GM12873 (cell line): Measurements from ENCODE around the gene MEGF9.

Experiments used
- TF ChIP-seq, protein P1 (sequence below): IDR thresholded peaks from 2 replicates; pipeline ENCODE4 v1.5.1; 2012; ENCODE audit warnings: low read depth, mild to moderate bottlenecking, moderate library complexity, low read length, control low read depth; ENCODE audit not compliant: insufficient read depth; ENCODE audit errors: missing control alignments

The MEGF9 gene

DNA sequence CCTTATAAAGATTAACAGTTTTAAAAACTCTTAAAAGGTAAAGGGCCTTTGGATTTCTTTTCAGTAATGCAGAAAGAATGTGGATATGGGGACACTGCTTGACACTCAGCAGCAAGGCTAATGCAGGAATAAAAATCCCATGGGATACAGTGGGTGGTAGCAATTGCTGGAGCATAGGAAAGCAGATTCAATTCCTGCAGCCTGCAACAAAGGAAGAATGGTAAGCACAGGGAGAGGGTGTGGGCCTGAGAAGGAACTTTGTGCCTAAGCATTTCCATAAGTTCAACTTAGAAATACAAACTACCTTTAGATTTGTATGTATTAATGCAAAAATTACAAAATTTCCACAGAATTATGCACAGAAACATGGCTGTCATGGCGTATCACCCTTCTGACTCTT lies 68.5 kb downstream of the MEGF9 start:
- TF ChIP-seq, protein P1, sequence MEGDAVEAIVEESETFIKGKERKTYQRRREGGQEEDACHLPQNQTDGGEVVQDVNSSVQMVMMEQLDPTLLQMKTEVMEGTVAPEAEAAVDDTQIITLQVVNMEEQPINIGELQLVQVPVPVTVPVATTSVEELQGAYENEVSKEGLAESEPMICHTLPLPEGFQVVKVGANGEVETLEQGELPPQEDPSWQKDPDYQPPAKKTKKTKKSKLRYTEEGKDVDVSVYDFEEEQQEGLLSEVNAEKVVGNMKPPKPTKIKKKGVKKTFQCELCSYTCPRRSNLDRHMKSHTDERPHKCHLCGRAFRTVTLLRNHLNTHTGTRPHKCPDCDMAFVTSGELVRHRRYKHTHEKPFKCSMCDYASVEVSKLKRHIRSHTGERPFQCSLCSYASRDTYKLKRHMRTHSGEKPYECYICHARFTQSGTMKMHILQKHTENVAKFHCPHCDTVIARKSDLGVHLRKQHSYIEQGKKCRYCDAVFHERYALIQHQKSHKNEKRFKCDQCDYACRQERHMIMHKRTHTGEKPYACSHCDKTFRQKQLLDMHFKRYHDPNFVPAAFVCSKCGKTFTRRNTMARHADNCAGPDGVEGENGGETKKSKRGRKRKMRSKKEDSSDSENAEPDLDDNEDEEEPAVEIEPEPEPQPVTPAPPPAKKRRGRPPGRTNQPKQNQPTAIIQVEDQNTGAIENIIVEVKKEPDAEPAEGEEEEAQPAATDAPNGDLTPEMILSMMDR: no peak

DNA sequence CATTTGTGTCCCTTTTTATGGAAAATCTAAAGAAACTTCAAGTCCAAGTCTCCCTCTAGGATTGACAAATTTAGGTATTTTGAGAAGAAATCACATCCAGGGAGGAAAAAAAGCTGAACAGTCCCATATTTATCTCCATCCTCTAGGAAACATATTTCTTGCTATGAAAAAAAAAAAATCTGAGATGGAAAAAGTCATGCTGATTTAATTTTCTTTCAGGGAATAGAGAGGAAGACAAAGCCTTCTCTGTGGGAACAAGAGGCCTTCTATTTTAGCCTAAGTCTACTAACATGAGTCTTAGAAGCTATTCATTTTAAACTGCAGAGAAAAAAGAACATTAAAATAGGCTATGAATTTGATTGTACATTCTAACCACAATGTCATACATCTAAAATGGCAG lies 71.2 kb downstream of the MEGF9 start:
- TF ChIP-seq, protein P1: no peak

DNA sequence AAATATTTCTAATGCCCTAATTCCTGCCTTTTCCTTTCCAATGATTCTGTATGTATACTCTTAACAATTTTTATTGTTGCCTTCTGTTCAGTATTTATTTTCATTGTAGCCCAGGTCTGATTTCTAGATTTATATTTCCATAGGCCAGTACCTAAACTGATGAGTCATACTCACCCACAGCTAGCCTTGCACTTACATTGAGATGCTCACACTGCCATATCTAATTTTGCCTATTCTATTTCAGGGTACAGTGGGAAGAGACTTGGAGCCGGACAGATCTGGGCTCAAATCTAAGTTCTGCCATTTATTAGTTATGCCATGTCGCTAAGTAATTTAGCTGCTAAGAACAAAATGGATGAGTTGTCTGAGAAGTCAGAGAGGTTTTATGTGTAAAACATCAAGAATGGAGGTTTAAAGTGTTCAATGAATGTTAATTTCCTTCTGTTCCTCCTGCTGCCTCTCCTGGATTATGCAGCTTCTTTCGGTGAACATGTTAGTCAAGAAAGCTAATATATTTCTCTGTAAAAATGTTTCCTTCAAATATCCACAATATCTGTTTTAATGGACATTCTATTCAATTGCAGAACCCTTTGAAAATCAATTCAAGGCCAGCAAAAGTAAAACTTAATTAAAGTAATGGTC lies 72.0 kb downstream of the MEGF9 start:
- TF ChIP-seq, protein P1: no peak

DNA sequence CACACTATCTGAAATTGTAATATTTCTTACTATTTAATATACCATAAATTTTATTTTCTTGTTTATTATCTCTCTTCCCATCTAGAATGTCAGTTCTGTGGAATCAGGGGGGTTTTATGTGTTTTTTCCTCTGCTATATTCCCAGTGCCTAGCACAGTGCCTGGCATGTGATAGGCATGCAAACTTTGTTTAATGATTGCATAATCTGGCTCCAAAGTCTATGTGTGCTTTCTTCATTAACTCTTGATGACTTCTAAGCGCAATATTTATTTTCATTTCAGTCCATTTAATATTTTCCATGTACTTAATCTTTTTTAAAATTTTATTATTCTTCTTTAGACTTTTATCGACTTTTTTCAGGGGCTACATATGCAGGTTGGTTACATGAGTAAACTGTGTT lies 73.9 kb downstream of the MEGF9 start:
- TF ChIP-seq, protein P1: no peak

DNA sequence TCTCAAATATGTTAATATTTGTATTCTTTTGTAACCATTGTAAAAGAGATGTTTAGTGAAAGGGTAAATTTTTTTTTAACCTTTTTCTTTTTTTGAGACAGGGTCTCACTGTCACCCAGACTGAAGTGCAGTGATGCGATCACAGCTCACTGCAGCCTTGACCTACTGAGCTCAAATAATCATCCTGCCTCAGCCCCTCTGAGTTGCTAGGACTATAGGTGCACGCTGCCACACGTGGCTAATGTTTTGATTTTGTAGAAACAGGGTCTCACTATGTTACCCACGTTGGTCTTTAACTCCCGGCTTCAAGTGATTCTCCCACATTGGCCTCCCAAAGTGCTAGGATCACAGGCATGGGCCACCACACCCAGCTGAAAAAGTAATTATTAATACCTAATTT lies 76.4 kb downstream of the MEGF9 start:
- TF ChIP-seq, protein P1: no peak

DNA sequence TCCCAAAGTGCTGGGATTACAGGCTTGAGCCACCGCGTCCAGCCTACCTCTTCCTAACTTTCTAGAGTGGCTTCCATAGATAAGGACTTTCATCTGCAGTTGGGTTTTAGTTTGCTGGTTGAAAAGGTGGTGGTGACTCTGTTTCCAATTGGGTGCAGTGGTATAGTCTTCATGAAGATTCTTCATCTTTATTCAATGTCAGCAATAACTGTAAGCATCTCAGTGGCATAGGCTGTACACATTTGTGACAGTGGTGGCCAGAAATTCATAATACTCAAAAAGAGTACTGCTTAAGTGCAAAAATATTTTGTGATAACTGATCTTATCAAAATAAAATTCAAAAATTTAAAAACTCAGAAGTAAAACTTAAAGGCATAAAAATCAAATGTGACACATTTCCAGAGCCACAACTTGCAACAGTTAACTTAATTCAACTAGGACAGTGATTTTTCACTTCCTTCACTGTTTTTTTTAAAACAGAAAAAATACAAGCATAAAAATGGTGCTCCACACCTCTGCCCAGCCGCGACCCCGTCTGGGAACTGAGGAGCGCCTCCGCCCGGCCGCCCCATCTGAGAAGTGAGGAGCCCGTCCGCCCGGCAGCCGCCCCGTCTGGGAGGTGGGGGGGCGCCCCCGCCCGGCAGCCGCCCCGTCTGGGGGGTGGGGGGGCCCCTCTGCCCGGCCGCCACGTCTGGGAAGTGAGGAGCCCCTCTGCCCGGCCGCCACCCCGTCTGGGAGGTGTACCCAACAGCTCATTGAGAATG lies 77.9 kb downstream of the MEGF9 start:
- TF ChIP-seq, protein P1: no peak

DNA sequence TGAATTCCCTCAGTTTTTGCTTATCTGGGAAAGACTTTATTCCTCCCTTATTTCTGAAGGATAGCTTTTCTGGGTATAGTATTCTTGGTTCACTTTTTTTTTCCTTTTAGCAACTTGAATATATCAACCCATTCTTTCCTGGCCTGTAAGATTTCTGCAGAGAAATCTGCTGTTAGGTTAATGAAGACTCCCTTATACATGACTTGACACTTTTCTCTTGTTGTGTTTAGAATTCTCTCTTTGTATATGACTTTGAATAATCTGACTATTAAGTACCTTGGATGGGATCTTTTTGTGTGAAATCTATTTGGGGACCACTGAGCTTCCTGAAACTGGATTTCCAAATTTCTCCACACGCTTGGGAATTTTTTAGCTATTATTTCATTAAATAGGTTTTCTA lies 79.3 kb downstream of the MEGF9 start:
- TF ChIP-seq, protein P1: no peak
